ENCODE results near the gene AANAT. TPM values are rescaled to one million over a fixed set of nuclear protein-coding genes. Genes with fewer than 3 reads are reported as not detected.

Gene AANAT
- total RNA-seq, 1 experiment from 2014 or later: not detected

DNA sequence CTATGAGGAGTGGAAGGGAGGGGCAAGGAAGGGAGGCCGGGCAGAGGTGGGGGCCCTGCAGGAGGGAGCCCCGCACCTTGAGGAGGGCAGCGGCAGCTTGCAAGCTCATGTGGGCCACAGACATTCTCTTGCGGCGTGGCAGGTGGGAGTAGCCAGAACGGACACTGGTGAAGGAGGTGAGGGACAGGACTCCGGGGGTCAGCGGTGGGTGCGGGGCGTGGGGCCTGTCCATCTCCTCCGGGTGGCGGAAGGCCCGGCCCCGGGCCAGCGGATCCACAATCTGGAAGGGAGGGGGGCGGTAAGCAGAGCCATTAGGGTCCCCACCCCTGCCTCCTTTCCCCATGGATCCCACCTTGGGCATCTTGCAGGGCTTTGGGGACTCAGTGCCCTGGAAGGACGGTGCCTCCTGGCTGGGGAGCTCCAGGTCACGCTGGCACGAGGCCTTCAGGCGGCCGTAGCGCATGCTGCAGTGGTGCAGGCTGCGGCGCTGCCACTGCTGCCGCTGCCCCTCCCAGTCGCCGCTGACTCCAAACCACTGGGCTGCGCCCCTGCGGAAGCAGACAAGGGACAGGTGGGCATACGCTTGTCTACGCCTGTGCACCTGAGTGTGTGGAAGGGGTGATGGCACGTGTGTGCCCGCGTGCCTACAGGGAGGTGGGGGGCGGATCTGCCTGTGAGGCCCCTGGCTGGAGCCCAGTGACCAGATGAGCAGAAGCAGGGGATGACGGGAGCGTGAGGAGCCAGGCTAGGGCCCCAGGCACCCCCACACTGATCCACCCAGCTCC lies 11.5 kb downstream of the AANAT start:
- Histone ChIP-seq H3K79me2 (ENCODE audit: insufficient read depth, low read length) (no peaks in the 10 kb centered on the region), H3K9me2 (ENCODE audit: insufficient read depth) (no peaks in the 10 kb centered on the region), H3K9me3 (ENCODE audit: control insufficient read depth in 1 of 2, insufficient read depth in 1 of 2, low read depth in 1 of 2, low read length in 2 of 2) (no peaks in the 10 kb centered on the region), H3K4me2 (ENCODE audit: low read length) (no peak overlapping the region), H3K4me1 (ENCODE audit: control insufficient read depth in 1 of 2, insufficient read depth in 2 of 2, low read length in 2 of 2) (peaks cover 0 to 7% of the 10 kb centered on the region in 2 experiments; a peak in 3 of 4 replicates), H2AFZ (ENCODE audit: low read depth, low read length, poor library complexity, severe bottlenecking) (no peak overlapping the region), H4K20me1 (ENCODE audit: insufficient read depth) (no peaks in the 10 kb centered on the region), H3K9ac (ENCODE audit: low read length) (no peak overlapping the region), H3K4me3 (replicated peaks in 1 of 2; ENCODE audit: low read depth in 1 of 2, low read length in 2 of 2) (no peak overlapping the region), H3K27me3 (ENCODE audit: insufficient read depth, low read length) (no peaks in the 10 kb centered on the region), H3K27ac (ENCODE audit: low read depth, low read length) (no peak overlapping the region), H3K36me3 (ENCODE audit: control insufficient read depth in 1 of 2, insufficient read depth in 2 of 2, low read length in 2 of 2) (peaks cover 9 to 13% of the 10 kb centered on the region in 2 experiments; a peak in 2 of 4 replicates)
- POLR2A ChIA-PET: no interaction called here
- ATAC-seq: no peak
- CTCF ChIA-PET: no interaction called here
- DNase-seq (ENCODE audit: low read depth, low spot score): no peak
- intact Hi-C loops (cut with micrococcal nuclease): no loop called here
- RAD21 ChIA-PET (ENCODE audit: low non-redundant PET in 1 of 2, low total read pairs in 2 of 2, uncharacterized antibody in 2 of 2, unreplicated experiment in 2 of 2): no interaction called here
- TF ChIP-seq YY1 (IDR thresholded peaks at IDR 0.05; ENCODE audit: extremely low read depth, insufficient replicate concordance, low read depth, low read length): no peak
- TF ChIP-seq ZFX (IDR thresholded peaks at IDR 0.05): no peak
- no peak for TF ChIP-seq JUND (IDR thresholded peaks at IDR 0.05)
- no peak for TF ChIP-seq SP1 (IDR thresholded peaks at IDR 0.05; ENCODE audit: low read depth)
- TF ChIP-seq, protein P1, sequence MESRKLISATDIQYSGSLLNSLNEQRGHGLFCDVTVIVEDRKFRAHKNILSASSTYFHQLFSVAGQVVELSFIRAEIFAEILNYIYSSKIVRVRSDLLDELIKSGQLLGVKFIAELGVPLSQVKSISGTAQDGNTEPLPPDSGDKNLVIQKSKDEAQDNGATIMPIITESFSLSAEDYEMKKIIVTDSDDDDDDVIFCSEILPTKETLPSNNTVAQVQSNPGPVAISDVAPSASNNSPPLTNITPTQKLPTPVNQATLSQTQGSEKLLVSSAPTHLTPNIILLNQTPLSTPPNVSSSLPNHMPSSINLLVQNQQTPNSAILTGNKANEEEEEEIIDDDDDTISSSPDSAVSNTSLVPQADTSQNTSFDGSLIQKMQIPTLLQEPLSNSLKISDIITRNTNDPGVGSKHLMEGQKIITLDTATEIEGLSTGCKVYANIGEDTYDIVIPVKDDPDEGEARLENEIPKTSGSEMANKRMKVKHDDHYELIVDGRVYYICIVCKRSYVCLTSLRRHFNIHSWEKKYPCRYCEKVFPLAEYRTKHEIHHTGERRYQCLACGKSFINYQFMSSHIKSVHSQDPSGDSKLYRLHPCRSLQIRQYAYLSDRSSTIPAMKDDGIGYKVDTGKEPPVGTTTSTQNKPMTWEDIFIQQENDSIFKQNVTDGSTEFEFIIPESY (IDR thresholded peaks at IDR 0.05; ENCODE audit: extremely low read depth, insufficient replicate concordance, low read length): no peak
- TF ChIP-seq FOSL1 (IDR thresholded peaks at IDR 0.05; ENCODE audit: low read depth): no peak
- no peak for TF ChIP-seq SRF (IDR thresholded peaks at IDR 0.05; ENCODE audit: low read depth)
- TF ChIP-seq SIN3A (IDR thresholded peaks at IDR 0.05; ENCODE audit: low read depth): no peak
- TF ChIP-seq, protein P2, sequence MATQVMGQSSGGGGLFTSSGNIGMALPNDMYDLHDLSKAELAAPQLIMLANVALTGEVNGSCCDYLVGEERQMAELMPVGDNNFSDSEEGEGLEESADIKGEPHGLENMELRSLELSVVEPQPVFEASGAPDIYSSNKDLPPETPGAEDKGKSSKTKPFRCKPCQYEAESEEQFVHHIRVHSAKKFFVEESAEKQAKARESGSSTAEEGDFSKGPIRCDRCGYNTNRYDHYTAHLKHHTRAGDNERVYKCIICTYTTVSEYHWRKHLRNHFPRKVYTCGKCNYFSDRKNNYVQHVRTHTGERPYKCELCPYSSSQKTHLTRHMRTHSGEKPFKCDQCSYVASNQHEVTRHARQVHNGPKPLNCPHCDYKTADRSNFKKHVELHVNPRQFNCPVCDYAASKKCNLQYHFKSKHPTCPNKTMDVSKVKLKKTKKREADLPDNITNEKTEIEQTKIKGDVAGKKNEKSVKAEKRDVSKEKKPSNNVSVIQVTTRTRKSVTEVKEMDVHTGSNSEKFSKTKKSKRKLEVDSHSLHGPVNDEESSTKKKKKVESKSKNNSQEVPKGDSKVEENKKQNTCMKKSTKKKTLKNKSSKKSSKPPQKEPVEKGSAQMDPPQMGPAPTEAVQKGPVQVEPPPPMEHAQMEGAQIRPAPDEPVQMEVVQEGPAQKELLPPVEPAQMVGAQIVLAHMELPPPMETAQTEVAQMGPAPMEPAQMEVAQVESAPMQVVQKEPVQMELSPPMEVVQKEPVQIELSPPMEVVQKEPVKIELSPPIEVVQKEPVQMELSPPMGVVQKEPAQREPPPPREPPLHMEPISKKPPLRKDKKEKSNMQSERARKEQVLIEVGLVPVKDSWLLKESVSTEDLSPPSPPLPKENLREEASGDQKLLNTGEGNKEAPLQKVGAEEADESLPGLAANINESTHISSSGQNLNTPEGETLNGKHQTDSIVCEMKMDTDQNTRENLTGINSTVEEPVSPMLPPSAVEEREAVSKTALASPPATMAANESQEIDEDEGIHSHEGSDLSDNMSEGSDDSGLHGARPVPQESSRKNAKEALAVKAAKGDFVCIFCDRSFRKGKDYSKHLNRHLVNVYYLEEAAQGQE (IDR thresholded peaks at IDR 0.05; ENCODE audit: low read depth): no peak
- TF ChIP-seq, protein P3, sequence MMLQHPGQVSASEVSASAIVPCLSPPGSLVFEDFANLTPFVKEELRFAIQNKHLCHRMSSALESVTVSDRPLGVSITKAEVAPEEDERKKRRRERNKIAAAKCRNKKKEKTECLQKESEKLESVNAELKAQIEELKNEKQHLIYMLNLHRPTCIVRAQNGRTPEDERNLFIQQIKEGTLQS (IDR thresholded peaks at IDR 0.05): no peak
- TF ChIP-seq, protein P4, sequence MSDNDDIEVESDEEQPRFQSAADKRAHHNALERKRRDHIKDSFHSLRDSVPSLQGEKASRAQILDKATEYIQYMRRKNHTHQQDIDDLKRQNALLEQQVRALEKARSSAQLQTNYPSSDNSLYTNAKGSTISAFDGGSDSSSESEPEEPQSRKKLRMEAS (IDR thresholded peaks at IDR 0.05): no peak
- TF ChIP-seq ZNF274 (IDR thresholded peaks at IDR 0.05; ENCODE audit: low read depth, low read length): no peak
- TF ChIP-seq EZH2phosphoT487 (IDR thresholded peaks at IDR 0.05; ENCODE audit: borderline replicate concordance): no peak
- TF ChIP-seq CEBPB (IDR thresholded peaks at IDR 0.05; ENCODE audit: low read depth): no peak
- TF ChIP-seq TCF7L2 (IDR thresholded peaks at IDR 0.05; ENCODE audit: borderline replicate concordance, extremely low read depth, insufficient read depth, insufficient read length): no peak
- BruUV-seq (replicated peaks): no TSS peak
